ENCODE results near the gene UBE2B.
"Not testable (repeated sequence)": the region's sequence is repeated elsewhere in the genome, so short reads cannot be mapped to it uniquely, and the experiment has no call there.

Gene UBE2B

GRCh38 chr5:134374232-134374631 is 2.9 kb downstream of the UBE2B start:
- in situ Hi-C loops (cut with HindIII; ENCODE audit: low pct_unique_long_range_greater_than_20kb, low sequenced_read_pairs) = no loop called here
- peak; percentile 23 to 69 for DNase-seq (ENCODE audit: low read depth in 1 of 2, low spot score in 1 of 2)
- no peak for TF ChIP-seq JUND (IDR thresholded peaks at IDR 0.05; ENCODE audit: low read depth)

GRCh38 chr5:134380346-134380745 is 9.0 kb downstream of the UBE2B start:
- no peak for TF ChIP-seq JUND (IDR thresholded peaks at IDR 0.05; ENCODE audit: low read depth)
- in situ Hi-C loops (cut with HindIII; ENCODE audit: low pct_unique_long_range_greater_than_20kb, low sequenced_read_pairs) = no loop called here
- no peak for DNase-seq (ENCODE audit: low read depth in 1 of 2, low spot score in 1 of 2)

- in situ Hi-C loops (cut with HindIII; ENCODE audit: low pct_unique_long_range_greater_than_20kb, low sequenced_read_pairs); DNase-seq (ENCODE audit: low read depth in 1 of 2, low spot score in 1 of 2): not testable (repeated sequence)
These were observed 10.8 kb downstream of the UBE2B start for GRCh38 chr5:134382204-134382603.

GRCh38 chr5:134383980-134384697 is 12.8 kb downstream of the UBE2B start:
- no peak for TF ChIP-seq JUND (IDR thresholded peaks at IDR 0.05; ENCODE audit: low read depth)
- in situ Hi-C loops (cut with HindIII; ENCODE audit: low pct_unique_long_range_greater_than_20kb, low sequenced_read_pairs) = no loop called here
- DNase-seq (ENCODE audit: low read depth in 1 of 2, low spot score in 1 of 2) = no peak

- TF ChIP-seq JUND (IDR thresholded peaks at IDR 0.05; ENCODE audit: low read depth) = no peak
- DNase-seq (ENCODE audit: low read depth in 1 of 2, low spot score in 1 of 2) = no peak
- in situ Hi-C loops (cut with HindIII; ENCODE audit: low pct_unique_long_range_greater_than_20kb, low sequenced_read_pairs) = no loop called here
These were observed 16.1 kb downstream of the UBE2B start for GRCh38 chr5:134387443-134387842.

- DNase-seq (ENCODE audit: low read depth in 1 of 2, low spot score in 1 of 2) = no peak
- in situ Hi-C loops (cut with HindIII; ENCODE audit: low pct_unique_long_range_greater_than_20kb, low sequenced_read_pairs) = no loop called here
These were observed 20.9 kb downstream of the UBE2B start for GRCh38 chr5:134392301-134392700.

GRCh38 chr5:134394932-134395331 is 23.6 kb downstream of the UBE2B start:
- no peak for TF ChIP-seq JUND (IDR thresholded peaks at IDR 0.05; ENCODE audit: low read depth)
- in situ Hi-C loops (cut with HindIII; ENCODE audit: low pct_unique_long_range_greater_than_20kb, low sequenced_read_pairs) = no loop called here
- DNase-seq (ENCODE audit: low read depth in 1 of 2, low spot score in 1 of 2) = no peak

More at GRCh38 chr5:134392301-134392700, 20.9 kb downstream of the UBE2B start:
- no peak for TF ChIP-seq JUND (IDR thresholded peaks at IDR 0.05; ENCODE audit: low read depth)

GRCh38 chr5:134396274-134396673 is 24.9 kb downstream of the UBE2B start:
- DNase-seq (ENCODE audit: low read depth in 1 of 2, low spot score in 1 of 2) = no peak
- no peak for TF ChIP-seq JUND (IDR thresholded peaks at IDR 0.05; ENCODE audit: low read depth)
- in situ Hi-C loops (cut with HindIII; ENCODE audit: low pct_unique_long_range_greater_than_20kb, low sequenced_read_pairs) = no loop called here

- in situ Hi-C loops (cut with HindIII; ENCODE audit: low pct_unique_long_range_greater_than_20kb, low sequenced_read_pairs) = no loop called here
- no peak for DNase-seq (ENCODE audit: low read depth in 1 of 2, low spot score in 1 of 2)
- TF ChIP-seq JUND (IDR thresholded peaks at IDR 0.05; ENCODE audit: low read depth) = no peak
These were observed 25.8 kb downstream of the UBE2B start for GRCh38 chr5:134397196-134397595.

- in situ Hi-C loops (cut with HindIII; ENCODE audit: low pct_unique_long_range_greater_than_20kb, low sequenced_read_pairs) = no loop called here
- no peak for TF ChIP-seq JUND (IDR thresholded peaks at IDR 0.05; ENCODE audit: low read depth)
- no peak for DNase-seq (ENCODE audit: low read depth in 1 of 2, low spot score in 1 of 2)
These were observed 27.3 kb downstream of the UBE2B start for GRCh38 chr5:134398609-134399155.

- no peak for DNase-seq (ENCODE audit: low read depth in 1 of 2, low spot score in 1 of 2)
- TF ChIP-seq JUND (IDR thresholded peaks at IDR 0.05; ENCODE audit: low read depth) = no peak
- in situ Hi-C loops (cut with HindIII; ENCODE audit: low pct_unique_long_range_greater_than_20kb, low sequenced_read_pairs) = no loop called here
These were observed 32.6 kb downstream of the UBE2B start for GRCh38 chr5:134403951-134404350.

GRCh38 chr5:134406390-134406789 is 35.0 kb downstream of the UBE2B start:
- in situ Hi-C loops (cut with HindIII; ENCODE audit: low pct_unique_long_range_greater_than_20kb, low sequenced_read_pairs) = no loop called here
- no peak for TF ChIP-seq JUND (IDR thresholded peaks at IDR 0.05; ENCODE audit: low read depth)
- DNase-seq (ENCODE audit: low read depth in 1 of 2, low spot score in 1 of 2) = no peak

- in situ Hi-C loops (cut with HindIII; ENCODE audit: low pct_unique_long_range_greater_than_20kb, low sequenced_read_pairs) = no loop called here
- TF ChIP-seq JUND (IDR thresholded peaks at IDR 0.05; ENCODE audit: low read depth) = no peak
- DNase-seq (ENCODE audit: low read depth in 1 of 2, low spot score in 1 of 2) = peak in 1 of 2 experiments; percentile 47
These were observed 38.0 kb downstream of the UBE2B start for GRCh38 chr5:134409321-134409720.

GRCh38 chr5:134410822-134411221 is 39.5 kb downstream of the UBE2B start:
- TF ChIP-seq JUND (IDR thresholded peaks at IDR 0.05; ENCODE audit: low read depth) = no peak
- no peak for DNase-seq (ENCODE audit: low read depth in 1 of 2, low spot score in 1 of 2)
- in situ Hi-C loops (cut with HindIII; ENCODE audit: low pct_unique_long_range_greater_than_20kb, low sequenced_read_pairs) = no loop called here
